Rectal smooth muscle tissue (tissue), 1 donor: Measurements from ENCODE around the gene DIPK1C.

ENCODE experiments used
- H3K27ac ChIP-seq: one replicate; pipeline ENCODE4 v1.7.0; 2013; ENCODE audit warnings: low read depth, low read length, inconsistent platforms
- H3K27me3 ChIP-seq: one replicate; pipeline ENCODE4 v1.7.0; 2013; ENCODE audit warnings: low read length; ENCODE audit not compliant: control insufficient read depth, insufficient read depth
- H3K36me3 ChIP-seq: one replicate; pipeline ENCODE4 v1.7.0; 2013; ENCODE audit warnings: low read length; ENCODE audit not compliant: control insufficient read depth, insufficient read depth
- H3K4me1 ChIP-seq: one replicate; pipeline ENCODE4 v1.7.0; 2013; ENCODE audit warnings: low read length; ENCODE audit not compliant: control insufficient read depth, insufficient read depth
- H3K4me3 ChIP-seq: one replicate; pipeline ENCODE4 v1.7.0; 2013; ENCODE audit warnings: low read length
- H3K9ac ChIP-seq: one replicate; pipeline ENCODE4 v1.7.0; 2013; ENCODE audit warnings: low read length

Gene DIPK1C

DNA sequence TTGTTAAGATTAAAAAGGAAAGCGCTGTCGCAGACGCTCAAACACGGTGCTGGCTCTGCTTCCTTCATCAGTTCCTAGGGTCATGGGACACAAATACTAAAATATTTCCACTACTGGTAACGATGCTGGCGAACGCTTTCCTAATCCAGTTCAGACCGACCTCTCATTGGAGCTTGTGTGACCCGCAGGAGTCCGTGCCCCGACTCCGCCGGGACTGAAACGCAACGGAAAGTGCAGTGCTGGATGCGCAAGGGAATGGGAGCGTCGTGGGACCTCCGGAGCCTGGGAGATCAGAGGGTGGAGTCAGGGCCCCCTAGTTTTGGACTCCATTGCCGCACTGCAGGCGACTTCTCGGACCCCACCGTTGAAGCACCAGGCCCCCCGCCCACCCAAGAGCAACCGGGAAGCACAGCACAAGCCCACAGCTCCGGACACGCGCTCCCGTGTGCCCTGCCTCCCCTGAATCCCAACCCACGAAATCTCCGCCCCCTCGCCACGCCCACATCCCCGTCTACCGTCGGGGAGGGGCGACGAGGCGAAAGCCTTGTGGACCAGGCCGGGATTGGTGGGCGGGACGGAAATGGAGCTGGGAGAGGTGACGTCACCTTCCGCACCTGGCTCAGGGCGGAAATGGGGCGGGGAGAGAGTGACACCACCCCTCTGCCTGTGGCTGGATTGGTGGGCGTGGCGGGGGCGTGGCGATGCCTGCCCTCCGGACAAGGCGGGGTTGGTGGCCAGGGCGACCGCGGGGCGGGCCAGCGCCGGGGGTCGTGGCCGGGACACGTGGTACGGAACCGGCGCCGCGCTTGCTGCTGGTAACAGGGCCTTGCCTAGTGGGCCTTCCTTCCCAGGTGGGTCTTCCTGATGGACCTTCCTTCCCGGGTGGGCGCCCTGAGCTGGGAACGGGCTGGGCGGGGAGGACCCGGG is 38.7 kb upstream of the DIPK1C start, which contains the start of gene CNDP2:
Gene CNDP2, plus strand, starts transcription at position 783 of the 927 bp plus-strand sequence. CDS start 3,611 bp downstream, outside the sequence.
- Histone ChIP-seq H3K9ac (peak within 1 kb of the TSS; percentile 87), H3K4me3 (peak within 1 kb of the TSS; percentile 90), H3K27me3 (no peaks in the 10 kb centered on the region), H3K27ac (peak within 1 kb of the TSS; percentile 89), H3K36me3 (no peaks in the 10 kb centered on the region), H3K4me1 (peaks cover 3% of the 10 kb centered on the region)

GRCh38 chr18:74494514-74494913 is 37.4 kb upstream of the DIPK1C start:
- Histone ChIP-seq H3K4me3 (no peak overlapping the region), H3K27me3 (no peaks in the 10 kb centered on the region), H3K27ac (no peak overlapping the region), H3K9ac (no peak overlapping the region), H3K36me3 (no peaks in the 10 kb centered on the region), H3K4me1 (peaks cover 3% of the 10 kb centered on the region)

GRCh38 chr18:74493689-74494088 is 36.6 kb upstream of the DIPK1C start:
- Histone ChIP-seq H3K27ac (no peak overlapping the region), H3K4me1 (peaks cover 3% of the 10 kb centered on the region), H3K36me3 (no peaks in the 10 kb centered on the region), H3K9ac (no peak overlapping the region), H3K4me3 (no peak overlapping the region), H3K27me3 (no peaks in the 10 kb centered on the region)

DNA sequence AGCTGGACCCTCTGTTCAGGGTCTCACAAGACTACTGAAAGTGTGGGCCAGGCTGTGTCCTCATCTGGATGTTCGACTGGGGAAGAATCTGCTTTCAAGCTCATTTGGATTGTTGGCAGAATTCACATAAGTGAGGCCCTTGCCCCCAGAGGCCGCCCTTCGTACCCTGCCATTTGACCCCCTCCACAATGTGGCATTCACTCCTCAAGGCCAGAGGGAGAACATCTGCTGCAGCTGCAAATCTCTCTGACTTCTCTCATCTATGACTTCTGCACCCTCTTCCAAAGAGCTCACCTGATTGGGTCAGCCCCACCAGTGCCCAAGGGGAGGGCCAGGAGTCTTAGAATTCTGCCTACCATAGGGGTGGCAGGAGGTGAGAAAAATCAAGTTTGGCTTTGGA is 35.2 kb upstream of the DIPK1C start:
- H3K36me3 ChIP-seq: no peaks in the 10 kb centered on the region
- H3K9ac ChIP-seq: no peak overlapping the region
- H3K27me3 ChIP-seq: no peaks in the 10 kb centered on the region
- no peak overlapping the region for H3K4me3 ChIP-seq
- H3K4me1 ChIP-seq: peaks cover 3% of the 10 kb centered on the region
- no peak overlapping the region for H3K27ac ChIP-seq

DNA sequence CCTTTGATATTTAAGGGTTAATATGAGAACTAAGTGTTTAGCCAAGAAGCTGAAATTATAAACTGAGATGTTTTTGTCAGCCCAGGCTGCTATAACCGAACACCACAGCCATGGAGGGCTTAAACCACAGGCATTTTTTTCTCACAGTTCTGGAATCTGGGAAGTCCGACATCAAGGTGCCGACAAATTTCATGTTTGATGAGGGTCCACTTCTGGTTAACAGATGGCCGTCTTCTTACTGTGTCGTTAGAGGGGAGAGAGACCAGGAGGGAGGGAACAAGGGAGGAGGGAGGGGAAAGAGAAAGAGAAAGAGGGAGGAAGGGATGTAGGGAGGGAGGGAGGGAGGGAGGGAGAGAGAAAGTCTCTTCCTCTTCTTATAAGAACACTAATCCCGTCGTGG is 32.6 kb upstream of the DIPK1C start:
- H3K4me3 ChIP-seq: no peak overlapping the region
- no peaks in the 10 kb centered on the region for H3K27me3 ChIP-seq
- H3K36me3 ChIP-seq: no peaks in the 10 kb centered on the region
- H3K27ac ChIP-seq: no peak overlapping the region
- peaks cover 11% of the 10 kb centered on the region for H3K4me1 ChIP-seq
- H3K9ac ChIP-seq: no peak overlapping the region

DNA sequence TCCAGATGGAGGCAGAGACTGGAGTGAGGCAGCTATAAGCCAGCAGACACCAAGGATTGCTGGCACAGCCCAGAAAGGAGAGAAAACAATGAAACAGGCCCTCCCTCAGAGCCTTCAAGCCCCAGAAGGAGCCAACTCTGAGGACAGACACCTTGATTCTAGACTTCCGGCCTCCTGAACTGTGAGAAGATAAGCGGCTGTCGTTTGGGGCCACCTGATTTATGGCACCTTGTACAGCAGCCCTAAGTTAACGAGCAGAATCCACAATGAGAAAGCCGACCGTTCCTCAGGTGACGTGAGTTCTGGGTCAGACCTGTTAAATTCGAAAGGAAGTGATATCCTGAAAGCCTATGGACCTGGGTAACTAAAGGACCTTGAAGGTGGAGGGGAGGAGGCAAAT is 31.8 kb upstream of the DIPK1C start:
- Histone ChIP-seq H3K4me1 (peaks cover 13% of the 10 kb centered on the region), H3K27me3 (no peaks in the 10 kb centered on the region)

DNA sequence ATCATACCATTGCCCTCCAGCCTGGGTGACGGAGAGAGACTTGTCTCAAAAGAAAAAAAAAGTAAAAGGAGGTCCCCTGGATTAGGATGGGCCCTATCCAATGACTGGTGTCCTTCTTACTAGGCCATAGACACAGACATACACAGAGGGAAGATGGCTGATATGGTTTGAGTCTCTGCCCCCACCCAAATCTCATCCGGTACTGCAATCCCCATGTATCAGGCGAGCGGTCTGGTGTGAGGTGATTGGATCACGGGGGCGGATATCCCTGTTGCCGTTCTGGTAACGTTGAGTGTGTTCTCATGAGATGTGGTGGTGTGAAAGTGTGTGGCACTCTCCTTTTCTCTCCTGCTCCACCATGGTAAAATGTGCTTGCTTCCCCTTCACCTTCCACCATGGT is 31.2 kb upstream of the DIPK1C start:
- no peak overlapping the region for H3K9ac ChIP-seq
- H3K4me1 ChIP-seq: peaks cover 13% of the 10 kb centered on the region
- H3K36me3 ChIP-seq: no peaks in the 10 kb centered on the region
- H3K27ac ChIP-seq: no peak overlapping the region
- no peaks in the 10 kb centered on the region for H3K27me3 ChIP-seq
- H3K4me3 ChIP-seq: no peak overlapping the region

More for the DNA sequence above, 31.8 kb upstream of the DIPK1C start:
- no peaks in the 10 kb centered on the region for H3K36me3 ChIP-seq
- no peak overlapping the region for H3K27ac ChIP-seq
- no peak overlapping the region for H3K4me3 ChIP-seq
- no peak overlapping the region for H3K9ac ChIP-seq

GRCh38 chr18:74486119-74486849 is 29.2 kb upstream of the DIPK1C start:
- peaks cover 13% of the 10 kb centered on the region for H3K4me1 ChIP-seq
- H3K4me3 ChIP-seq: peak overlapping the region; percentile 27
- no peak overlapping the region for H3K9ac ChIP-seq
- H3K36me3 ChIP-seq: no peaks in the 10 kb centered on the region
- H3K27me3 ChIP-seq: no peaks in the 10 kb centered on the region
- peak overlapping the region; percentile 74 for H3K27ac ChIP-seq

GRCh38 chr18:74482697-74483096 is 25.6 kb upstream of the DIPK1C start:
- Histone ChIP-seq H3K9ac (no peak overlapping the region), H3K4me3 (no peak overlapping the region), H3K27ac (no peak overlapping the region), H3K36me3 (no peaks in the 10 kb centered on the region), H3K27me3 (no peaks in the 10 kb centered on the region), H3K4me1 (peaks cover 13% of the 10 kb centered on the region)

GRCh38 chr18:74480149-74480651 is 23.1 kb upstream of the DIPK1C start:
- Histone ChIP-seq H3K4me1 (peaks cover 6% of the 10 kb centered on the region), H3K27me3 (no peaks in the 10 kb centered on the region), H3K36me3 (no peaks in the 10 kb centered on the region), H3K4me3 (no peak overlapping the region), H3K9ac (no peak overlapping the region), H3K27ac (no peak overlapping the region)

GRCh38 chr18:74479486-74480148 is 22.5 kb upstream of the DIPK1C start:
- Histone ChIP-seq H3K27ac (no peak overlapping the region), H3K4me3 (no peak overlapping the region), H3K4me1 (peaks cover 2% of the 10 kb centered on the region), H3K36me3 (no peaks in the 10 kb centered on the region), H3K27me3 (no peaks in the 10 kb centered on the region), H3K9ac (no peak overlapping the region)

GRCh38 chr18:74478880-74479279 is 21.8 kb upstream of the DIPK1C start:
- Histone ChIP-seq H3K27ac (no peak overlapping the region), H3K27me3 (no peaks in the 10 kb centered on the region), H3K36me3 (no peaks in the 10 kb centered on the region), H3K9ac (no peak overlapping the region), H3K4me3 (no peak overlapping the region), H3K4me1 (no peaks in the 10 kb centered on the region)
